Activated CD4-positive, alpha-beta T cell treated with anti-CD3 and anti-CD28 coated beads for 36 hours (primary cell): ENCODE results near the gene CABP7. TPM values are rescaled to one million over a fixed set of nuclear protein-coding genes. Genes with fewer than 3 reads are reported as not detected.

Source experiments
- ATAC-seq: fragments of 200-7000 bp; cut with Tn5 transposase; one replicate; pipeline ENCODE4 v1.10.0; 2021; ENCODE audit warnings: mild to moderate bottlenecking, moderate library complexity
- CTCF ChIA-PET: fragments of 350-600 bp; sonication (Branson Sonifier 250); formaldehyde crosslinking; loops from one replicate; lab custom pipeline; 2021; ENCODE audit warnings: antibody characterized with exemption; lab: Charles Lee
- POLR2A ChIA-PET: fragments of 350-600 bp; sonication (Branson Sonifier 250); formaldehyde crosslinking; loops from one replicate; lab custom pipeline; 2021; ENCODE audit warnings: antibody characterized with exemption, inconsistent platforms; lab: Charles Lee
- DNase-seq: peaks from one replicate; pipeline ENCODE4 v3.0.0-alpha.2; 2020
- H3K27ac Mint-ChIP-seq: one replicate; pipeline ENCODE4 v1.8.0; 2021; ENCODE audit warnings: mixed read lengths
- H3K27me3 Mint-ChIP-seq: one replicate; pipeline ENCODE4 v1.8.0; 2021; ENCODE audit warnings: mixed read lengths
- H3K36me3 Mint-ChIP-seq: one replicate; pipeline ENCODE4 v1.8.0; 2021; ENCODE audit warnings: low read depth, mixed read lengths
- H3K4me1 Mint-ChIP-seq: one replicate; pipeline ENCODE4 v1.8.0; 2021; ENCODE audit warnings: mixed read lengths
- H3K4me3 Mint-ChIP-seq: one replicate; pipeline ENCODE4 v1.8.0; 2021; ENCODE audit warnings: mild to moderate bottlenecking, moderate library complexity, mixed read lengths
- H3K9me3 Mint-ChIP-seq: one replicate; pipeline ENCODE4 v1.8.0; 2021; ENCODE audit warnings: low read depth, mixed read lengths
- intact Hi-C, 2 experiments: fragments of 100-400 bp; cut with DNase I in 1 of 2; cut with micrococcal nuclease in 1 of 2; formaldehyde crosslinking; loops; one replicate each; pipeline versions ENCODE4 v1.14.2 to v1.15.1; 2022 to 2024; cut with DNase I, micrococcal nuclease
- total RNA-seq, 2 experiments: library from RNA; stranded (reverse); gene quantifications; one replicate each; pipeline ENCODE4 v1.2.3, GENCODE V29; 2021

Gene CABP7
- total RNA-seq, 2 experiments from 2014 or later = not detected

- no peaks in the 10 kb centered on the region for H3K36me3 Mint-ChIP-seq
- H3K27ac Mint-ChIP-seq = no peak overlapping the region
- no peak overlapping the region for H3K4me3 Mint-ChIP-seq
- ATAC-seq = no peak
- DNase-seq = no peak
- H3K4me1 Mint-ChIP-seq = peaks cover 10% of the 10 kb centered on the region
- ChIA-PET CTCF (interaction anchor here (0.6 to 1.5 kb wide), 4 partner anchors 14 to 303 kb away, joined by 3 to 7 read pairs (median 3); partner anchors contain the start of gene ZMAT5), POLR2A (no interaction called here)
- intact Hi-C loops = no loop called here
- peaks cover 2% of the 10 kb centered on the region for H3K27me3 Mint-ChIP-seq
- H3K9me3 Mint-ChIP-seq = no peaks in the 10 kb centered on the region
Measured at GRCh38 chr22:29702000-29702930, 17.5 kb upstream of the CABP7 start.

- no peaks in the 10 kb centered on the region for H3K36me3 Mint-ChIP-seq
- H3K4me1 Mint-ChIP-seq = peaks cover 10% of the 10 kb centered on the region
- no peak overlapping the region for H3K4me3 Mint-ChIP-seq
- H3K9me3 Mint-ChIP-seq = no peaks in the 10 kb centered on the region
- ATAC-seq (no peak), DNase-seq (no peak)
- intact Hi-C loops = no loop called here
- POLR2A ChIA-PET = no interaction called here
- H3K27me3 Mint-ChIP-seq = peaks cover 2% of the 10 kb centered on the region
- no peak overlapping the region for H3K27ac Mint-ChIP-seq
- CTCF ChIA-PET = no interaction called here
Measured at GRCh38 chr22:29702931-29703501, 16.8 kb upstream of the CABP7 start.

GRCh38 chr22:29703569-29704195, 16.1 kb upstream of the CABP7 start:
- DNase-seq (no peak), ATAC-seq (no peak)
- peaks cover 2% of the 10 kb centered on the region for H3K27me3 Mint-ChIP-seq
- CTCF ChIA-PET = no interaction called here
- no peak overlapping the region for H3K4me3 Mint-ChIP-seq
- POLR2A ChIA-PET = no interaction called here
- H3K9me3 Mint-ChIP-seq = no peaks in the 10 kb centered on the region
- intact Hi-C loops = no loop called here
- peaks cover 10% of the 10 kb centered on the region for H3K4me1 Mint-ChIP-seq
- H3K27ac Mint-ChIP-seq = no peak overlapping the region
- no peaks in the 10 kb centered on the region for H3K36me3 Mint-ChIP-seq

GRCh38 chr22:29704528-29705285, 15.1 kb upstream of the CABP7 start:
- ATAC-seq (no peak), DNase-seq (no peak)
- ChIA-PET CTCF (interaction anchor here (0.6 kb wide), 1 partner anchor 128 kb away, joined by 3 read pairs; no protein-coding TSS in a partner anchor), POLR2A (no interaction called here)
- H3K4me1 Mint-ChIP-seq = peaks cover 10% of the 10 kb centered on the region
- H3K9me3 Mint-ChIP-seq = no peaks in the 10 kb centered on the region
- intact Hi-C loops = no loop called here
- H3K27me3 Mint-ChIP-seq = peaks cover 2% of the 10 kb centered on the region
- H3K27ac Mint-ChIP-seq = no peak overlapping the region
- no peak overlapping the region for H3K4me3 Mint-ChIP-seq
- no peaks in the 10 kb centered on the region for H3K36me3 Mint-ChIP-seq

- H3K4me3 Mint-ChIP-seq = no peak overlapping the region
Measured at GRCh38 chr22:29705651-29706050, 14.2 kb upstream of the CABP7 start.

GRCh38 chr22:29706486-29706885, 13.3 kb upstream of the CABP7 start:
- Mint-ChIP-seq H3K9me3 (no peaks in the 10 kb centered on the region), H3K27me3 (peaks cover 2% of the 10 kb centered on the region), H3K4me1 (peaks cover under 1% of the 10 kb centered on the region), H3K4me3 (no peak overlapping the region), H3K36me3 (no peaks in the 10 kb centered on the region), H3K27ac (no peak overlapping the region)
- POLR2A ChIA-PET = no interaction called here
- CTCF ChIA-PET = no interaction called here
- intact Hi-C loops = no loop called here
- no peak for ATAC-seq
- DNase-seq = no peak

More at GRCh38 chr22:29705651-29706050, 14.2 kb upstream of the CABP7 start:
- DNase-seq (no peak), ATAC-seq (no peak)
- ChIA-PET POLR2A (no interaction called here), CTCF (interaction anchor here (0.5 to 0.6 kb wide), 2 partner anchors 127 to 277 kb away, joined by 3 read pairs; no protein-coding TSS in a partner anchor)
- intact Hi-C loops = no loop called here
- no peaks in the 10 kb centered on the region for H3K36me3 Mint-ChIP-seq
- peaks cover 2% of the 10 kb centered on the region for H3K27me3 Mint-ChIP-seq
- no peaks in the 10 kb centered on the region for H3K9me3 Mint-ChIP-seq
- peaks cover 8% of the 10 kb centered on the region for H3K4me1 Mint-ChIP-seq
- H3K27ac Mint-ChIP-seq = no peak overlapping the region

GRCh38 chr22:29707010-29707409, 12.8 kb upstream of the CABP7 start:
- peaks cover 2% of the 10 kb centered on the region for H3K27me3 Mint-ChIP-seq
- ATAC-seq (no peak), DNase-seq (no peak)
- no peak overlapping the region for H3K4me3 Mint-ChIP-seq
- ChIA-PET CTCF (no interaction called here), POLR2A (no interaction called here)
- intact Hi-C loops = no loop called here
- no peaks in the 10 kb centered on the region for H3K36me3 Mint-ChIP-seq
- H3K4me1 Mint-ChIP-seq = no peaks in the 10 kb centered on the region
- H3K27ac Mint-ChIP-seq = no peak overlapping the region
- no peaks in the 10 kb centered on the region for H3K9me3 Mint-ChIP-seq

GRCh38 chr22:29707471-29707870, 12.3 kb upstream of the CABP7 start:
- CTCF ChIA-PET = no interaction called here
- H3K4me3 Mint-ChIP-seq = no peak overlapping the region
- H3K27ac Mint-ChIP-seq = no peak overlapping the region
- ATAC-seq (no peak), DNase-seq (no peak)
- no peaks in the 10 kb centered on the region for H3K9me3 Mint-ChIP-seq
- no peaks in the 10 kb centered on the region for H3K4me1 Mint-ChIP-seq
- no peaks in the 10 kb centered on the region for H3K36me3 Mint-ChIP-seq
- POLR2A ChIA-PET = no interaction called here
- intact Hi-C loops = no loop called here
- H3K27me3 Mint-ChIP-seq = peaks cover 2% of the 10 kb centered on the region

- no peak overlapping the region for H3K27ac Mint-ChIP-seq
- intact Hi-C loops = no loop called here
- no peak for DNase-seq
- H3K9me3 Mint-ChIP-seq = no peaks in the 10 kb centered on the region
- no peaks in the 10 kb centered on the region for H3K27me3 Mint-ChIP-seq
- ChIA-PET POLR2A (no interaction called here), CTCF (no interaction called here)
- no peaks in the 10 kb centered on the region for H3K4me1 Mint-ChIP-seq
- no peaks in the 10 kb centered on the region for H3K36me3 Mint-ChIP-seq
- no peak for ATAC-seq
- H3K4me3 Mint-ChIP-seq = no peak overlapping the region
Measured at GRCh38 chr22:29710193-29710592, 9.6 kb upstream of the CABP7 start.

GRCh38 chr22:29710922-29711593, 8.7 kb upstream of the CABP7 start:
- ATAC-seq = no peak
- intact Hi-C loops = no loop called here

More at GRCh38 chr22:29710922-29711593, 8.7 kb upstream of the CABP7 start:
- ChIA-PET CTCF (interaction anchor here (1.0 kb wide), 1 partner anchor 26 kb away, joined by 3 read pairs; no protein-coding TSS in a partner anchor), POLR2A (no interaction called here)
- no peaks in the 10 kb centered on the region for H3K27me3 Mint-ChIP-seq
- H3K9me3 Mint-ChIP-seq = no peaks in the 10 kb centered on the region
- H3K36me3 Mint-ChIP-seq = no peaks in the 10 kb centered on the region
- H3K4me3 Mint-ChIP-seq = no peak overlapping the region
- H3K27ac Mint-ChIP-seq = no peak overlapping the region
- DNase-seq = no peak
- no peaks in the 10 kb centered on the region for H3K4me1 Mint-ChIP-seq
